ENCODE results near the gene GPR155. TPM values are rescaled to one million over a fixed set of nuclear protein-coding genes. Genes with fewer than 3 reads are reported as not detected.

GPR155 gene
- total and polyA plus RNA-seq, 9 of the 15 experiments (the other 6 are each of a cell fraction or from before 2014, with no cell fraction given) = 0.04 to 0.40 (median 0.11) TPM; not detected in 1

GRCh38 chr2:174493549-174494331 is 6.9 kb upstream of the GPR155 start:
- Histone ChIP-seq H3K27me3 (ENCODE audit: control insufficient read depth in 2 of 2, insufficient read depth in 2 of 2, low read length in 2 of 2) (peaks cover 8 to 9% of the 10 kb centered on the region in 2 experiments; a peak in 3 of 5 replicates), H3K4me2 (ENCODE audit: insufficient read depth, low read length) (no peak overlapping the region), H3K9me3 (replicated peaks; ENCODE audit: control insufficient read depth, insufficient read depth, low read depth, low read length) (no peaks in the 10 kb centered on the region), H2AFZ (ENCODE audit: low read depth, low read length) (no peak overlapping the region), H3K4me3 (no peak overlapping the region), H4K20me1 (replicated peaks; ENCODE audit: control insufficient read depth, insufficient read depth, low read length) (no peaks in the 10 kb centered on the region), H3K36me3 (ENCODE audit: control insufficient read depth, insufficient read depth, low read length) (no peaks in the 10 kb centered on the region), H3K9me1 (ENCODE audit: control insufficient read depth, insufficient read depth, low read length) (no peaks in the 10 kb centered on the region), H3K79me2 (ENCODE audit: control insufficient read depth, insufficient read depth, low read length) (no peaks in the 10 kb centered on the region), H3K9ac (ENCODE audit: insufficient read depth in 1 of 2, low read depth in 2 of 2, low read length in 2 of 2) (no peak overlapping the region), H3K27ac (ENCODE audit: extremely low read depth, low read depth, low read length) (no peak overlapping the region), H3K4me1 (replicated peaks in 1 of 2; ENCODE audit: control insufficient read depth in 2 of 2, insufficient read depth in 2 of 2, low read length in 2 of 2) (no peaks in the 10 kb centered on the region)
- CTCF ChIA-PET (ENCODE audit: low intra/inter-chr PET ratio) = no interaction called here
- no TSS peak for BruUV-seq (replicated peaks)
- DNase-seq (ENCODE audit: extremely low read depth in 1 of 4, low spot score in 3 of 4) = no peak
- POLR2A ChIA-PET = no interaction called here
- intact Hi-C loops (cut with micrococcal nuclease) = no loop called here
- in situ Hi-C loops (cut with MboI) = no loop called here
- no peak for ATAC-seq
- 7% methylated on average over 10 of the region's 11 CpGs for WGBS (ENCODE audit: insufficient coverage, low coverage, missing lambda C conversion rate)
- FAIRE-seq = no peak
- TF ChIP-seq KLF6 (CRISPR knock-in tag; IDR thresholded peaks at IDR 0.05; ENCODE audit: borderline replicate concordance) (no peak), CEBPG (CRISPR knock-in tag; IDR thresholded peaks at IDR 0.05) (no peak), CEBPG (tag; conservative IDR thresholded peaks at IDR 0.05 in 1 of 2, IDR thresholded peaks at IDR 0.05 in 1 of 2) (no peak), CC2D1A (IDR thresholded peaks at IDR 0.05) (no peak), ZNF609 (CRISPR knock-in tag; IDR thresholded peaks at IDR 0.05; ENCODE audit: borderline replicate concordance) (no peak), ZBTB34 (CRISPR knock-in tag; IDR thresholded peaks at IDR 0.05) (no peak), HOXB6 (CRISPR knock-in tag; IDR thresholded peaks at IDR 0.05; ENCODE audit: borderline replicate concordance) (no peak)
- TF ChIP-seq, protein P1, sequence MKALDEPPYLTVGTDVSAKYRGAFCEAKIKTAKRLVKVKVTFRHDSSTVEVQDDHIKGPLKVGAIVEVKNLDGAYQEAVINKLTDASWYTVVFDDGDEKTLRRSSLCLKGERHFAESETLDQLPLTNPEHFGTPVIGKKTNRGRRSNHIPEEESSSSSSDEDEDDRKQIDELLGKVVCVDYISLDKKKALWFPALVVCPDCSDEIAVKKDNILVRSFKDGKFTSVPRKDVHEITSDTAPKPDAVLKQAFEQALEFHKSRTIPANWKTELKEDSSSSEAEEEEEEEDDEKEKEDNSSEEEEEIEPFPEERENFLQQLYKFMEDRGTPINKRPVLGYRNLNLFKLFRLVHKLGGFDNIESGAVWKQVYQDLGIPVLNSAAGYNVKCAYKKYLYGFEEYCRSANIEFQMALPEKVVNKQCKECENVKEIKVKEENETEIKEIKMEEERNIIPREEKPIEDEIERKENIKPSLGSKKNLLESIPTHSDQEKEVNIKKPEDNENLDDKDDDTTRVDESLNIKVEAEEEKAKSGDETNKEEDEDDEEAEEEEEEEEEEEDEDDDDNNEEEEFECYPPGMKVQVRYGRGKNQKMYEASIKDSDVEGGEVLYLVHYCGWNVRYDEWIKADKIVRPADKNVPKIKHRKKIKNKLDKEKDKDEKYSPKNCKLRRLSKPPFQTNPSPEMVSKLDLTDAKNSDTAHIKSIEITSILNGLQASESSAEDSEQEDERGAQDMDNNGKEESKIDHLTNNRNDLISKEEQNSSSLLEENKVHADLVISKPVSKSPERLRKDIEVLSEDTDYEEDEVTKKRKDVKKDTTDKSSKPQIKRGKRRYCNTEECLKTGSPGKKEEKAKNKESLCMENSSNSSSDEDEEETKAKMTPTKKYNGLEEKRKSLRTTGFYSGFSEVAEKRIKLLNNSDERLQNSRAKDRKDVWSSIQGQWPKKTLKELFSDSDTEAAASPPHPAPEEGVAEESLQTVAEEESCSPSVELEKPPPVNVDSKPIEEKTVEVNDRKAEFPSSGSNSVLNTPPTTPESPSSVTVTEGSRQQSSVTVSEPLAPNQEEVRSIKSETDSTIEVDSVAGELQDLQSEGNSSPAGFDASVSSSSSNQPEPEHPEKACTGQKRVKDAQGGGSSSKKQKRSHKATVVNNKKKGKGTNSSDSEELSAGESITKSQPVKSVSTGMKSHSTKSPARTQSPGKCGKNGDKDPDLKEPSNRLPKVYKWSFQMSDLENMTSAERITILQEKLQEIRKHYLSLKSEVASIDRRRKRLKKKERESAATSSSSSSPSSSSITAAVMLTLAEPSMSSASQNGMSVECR (CRISPR knock-in tag; IDR thresholded peaks at IDR 0.05) = no peak
- TF ChIP-seq, protein P2, sequence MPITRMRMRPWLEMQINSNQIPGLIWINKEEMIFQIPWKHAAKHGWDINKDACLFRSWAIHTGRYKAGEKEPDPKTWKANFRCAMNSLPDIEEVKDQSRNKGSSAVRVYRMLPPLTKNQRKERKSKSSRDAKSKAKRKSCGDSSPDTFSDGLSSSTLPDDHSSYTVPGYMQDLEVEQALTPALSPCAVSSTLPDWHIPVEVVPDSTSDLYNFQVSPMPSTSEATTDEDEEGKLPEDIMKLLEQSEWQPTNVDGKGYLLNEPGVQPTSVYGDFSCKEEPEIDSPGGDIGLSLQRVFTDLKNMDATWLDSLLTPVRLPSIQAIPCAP (CRISPR knock-in tag; IDR thresholded peaks at IDR 0.05; ENCODE audit: borderline replicate concordance) = no peak

All from K562 (cell line).